WI38 (cell line): ENCODE results near the gene XXYLT1.

Experiments used
- H3K4me3 ChIP-seq: 2 replicates; pipeline ENCODE4 v1.5.1; 2011; ENCODE audit warnings: low read depth, mild to moderate bottlenecking, control low read depth, low read length
- TF ChIP-seq, protein P1 (sequence below): IDR thresholded peaks from 2 replicates; pipeline ENCODE4 v1.5.1; 2012; ENCODE audit warnings: low read depth, mild to moderate bottlenecking, control low read depth, low read length

XXYLT1 gene

DNA sequence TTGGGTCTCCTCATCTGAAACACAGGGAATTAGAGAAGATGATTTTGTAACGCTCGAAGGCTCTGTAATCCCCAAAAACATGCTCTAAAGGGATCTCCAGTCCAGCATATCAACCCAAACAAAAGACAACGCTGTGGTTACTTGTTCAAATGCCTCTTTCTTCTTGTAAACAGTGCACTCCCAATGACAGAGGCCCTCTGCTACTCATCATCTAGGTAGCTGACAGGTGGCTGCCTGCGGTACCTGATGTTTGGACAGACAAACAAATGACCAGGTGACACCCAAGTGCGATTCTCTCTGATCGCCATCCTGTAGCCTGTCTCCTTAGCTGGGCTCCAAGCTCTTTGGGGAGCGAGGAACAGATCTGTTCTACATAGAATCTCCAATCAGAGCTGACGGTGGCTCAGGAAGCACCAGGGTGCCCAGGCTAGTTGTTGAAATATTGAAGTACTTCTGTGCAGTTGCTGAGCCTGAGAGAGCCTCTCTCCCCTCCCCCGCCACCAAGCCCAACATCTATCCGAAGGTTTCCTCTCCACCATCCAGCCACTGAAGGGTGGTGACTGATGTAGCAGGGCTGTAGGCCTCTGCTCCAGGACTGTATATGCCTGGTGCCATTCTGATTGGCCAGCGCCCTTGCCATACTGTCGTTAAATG lies 238.7 kb downstream of the XXYLT1 start:
- TF ChIP-seq, protein P1, sequence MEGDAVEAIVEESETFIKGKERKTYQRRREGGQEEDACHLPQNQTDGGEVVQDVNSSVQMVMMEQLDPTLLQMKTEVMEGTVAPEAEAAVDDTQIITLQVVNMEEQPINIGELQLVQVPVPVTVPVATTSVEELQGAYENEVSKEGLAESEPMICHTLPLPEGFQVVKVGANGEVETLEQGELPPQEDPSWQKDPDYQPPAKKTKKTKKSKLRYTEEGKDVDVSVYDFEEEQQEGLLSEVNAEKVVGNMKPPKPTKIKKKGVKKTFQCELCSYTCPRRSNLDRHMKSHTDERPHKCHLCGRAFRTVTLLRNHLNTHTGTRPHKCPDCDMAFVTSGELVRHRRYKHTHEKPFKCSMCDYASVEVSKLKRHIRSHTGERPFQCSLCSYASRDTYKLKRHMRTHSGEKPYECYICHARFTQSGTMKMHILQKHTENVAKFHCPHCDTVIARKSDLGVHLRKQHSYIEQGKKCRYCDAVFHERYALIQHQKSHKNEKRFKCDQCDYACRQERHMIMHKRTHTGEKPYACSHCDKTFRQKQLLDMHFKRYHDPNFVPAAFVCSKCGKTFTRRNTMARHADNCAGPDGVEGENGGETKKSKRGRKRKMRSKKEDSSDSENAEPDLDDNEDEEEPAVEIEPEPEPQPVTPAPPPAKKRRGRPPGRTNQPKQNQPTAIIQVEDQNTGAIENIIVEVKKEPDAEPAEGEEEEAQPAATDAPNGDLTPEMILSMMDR, result no peak
- H3K4me3 ChIP-seq, result no peak overlapping the region

DNA sequence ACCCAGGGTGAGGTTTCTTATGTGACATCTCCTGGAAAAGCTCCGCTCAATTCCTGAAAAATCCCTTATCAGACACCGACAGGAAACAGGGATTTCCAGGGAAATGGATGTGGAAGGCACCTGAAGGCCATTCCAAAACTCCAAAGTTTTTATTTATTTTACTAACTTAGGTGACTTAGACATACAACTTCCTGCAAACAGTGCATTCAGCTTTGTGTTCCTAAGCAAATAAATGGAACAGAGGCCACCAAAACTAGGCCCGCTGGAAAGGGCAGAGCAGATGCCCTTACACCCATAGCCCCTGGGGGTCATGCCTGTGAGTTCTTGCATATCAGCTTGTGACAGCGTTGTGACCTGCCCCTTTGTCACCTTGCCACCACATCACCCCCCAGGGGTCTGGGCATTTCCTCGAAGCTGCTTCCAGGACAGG lies 239.4 kb downstream of the XXYLT1 start:
- H3K4me3 ChIP-seq, result no peak overlapping the region
- TF ChIP-seq, protein P1, result no peak

DNA sequence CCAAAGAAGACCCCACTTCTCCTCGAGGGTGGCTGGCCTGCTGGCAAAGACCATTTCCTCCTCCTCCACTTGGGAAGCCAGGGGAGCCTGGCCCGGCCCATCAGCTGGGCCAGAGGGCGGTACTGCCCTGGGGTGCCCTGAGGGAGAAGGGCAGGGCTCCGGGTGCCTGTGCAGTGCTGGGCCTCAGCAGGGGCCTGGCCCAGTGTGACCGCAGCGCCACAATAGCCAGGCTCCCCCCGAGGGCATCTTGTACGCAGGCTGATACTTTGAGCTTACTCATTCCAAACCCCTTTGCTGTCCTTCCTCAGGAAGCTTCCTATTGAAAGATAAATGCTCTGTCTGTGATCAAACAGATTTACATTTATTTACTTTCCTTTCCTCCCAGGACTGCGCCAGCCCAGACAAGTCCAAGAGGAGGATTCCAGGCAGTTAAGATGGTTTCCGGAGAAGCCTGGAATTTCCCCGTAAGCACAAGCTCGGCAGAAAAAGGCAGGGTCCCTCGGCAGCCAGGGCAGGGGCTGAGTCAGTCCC lies 240.1 kb downstream of the XXYLT1 start:
- TF ChIP-seq, protein P1, result no peak
- no peak overlapping the region for H3K4me3 ChIP-seq

DNA sequence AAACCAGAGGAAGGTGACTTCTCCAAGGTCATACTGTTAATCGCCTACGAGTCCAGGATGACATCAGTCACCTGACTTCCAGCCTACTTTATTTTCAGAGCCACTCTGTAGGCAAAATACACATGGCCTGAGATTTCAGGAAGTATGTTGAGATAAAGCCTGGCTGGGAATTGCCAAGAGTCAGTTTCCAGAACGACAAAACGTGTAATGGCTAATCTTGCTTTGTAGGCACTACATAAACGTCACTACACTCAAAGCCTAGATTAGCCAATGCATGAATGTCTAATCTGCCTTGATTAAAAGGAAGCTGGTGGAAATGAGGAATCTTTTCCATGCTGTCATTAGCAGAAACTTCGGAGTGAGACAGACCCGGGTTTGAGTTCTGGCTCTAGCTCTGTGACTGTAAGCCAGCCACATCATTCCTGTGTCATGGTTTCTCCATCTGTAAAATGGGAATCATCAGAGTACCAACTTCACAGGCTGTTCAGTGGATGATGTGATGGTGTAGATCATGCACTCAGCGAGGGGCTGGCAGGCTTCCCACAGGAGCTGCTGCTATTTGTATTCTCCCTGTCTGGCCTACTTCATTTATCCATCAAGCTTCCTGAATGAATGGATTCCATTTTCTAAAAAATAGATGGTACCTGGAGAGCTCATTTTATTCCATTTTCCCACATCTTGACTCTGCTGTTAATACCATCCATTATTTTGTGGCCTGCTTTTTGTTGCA lies 241.9 kb downstream of the XXYLT1 start:
- TF ChIP-seq, protein P1, result no peak
- H3K4me3 ChIP-seq, result no peak overlapping the region

DNA sequence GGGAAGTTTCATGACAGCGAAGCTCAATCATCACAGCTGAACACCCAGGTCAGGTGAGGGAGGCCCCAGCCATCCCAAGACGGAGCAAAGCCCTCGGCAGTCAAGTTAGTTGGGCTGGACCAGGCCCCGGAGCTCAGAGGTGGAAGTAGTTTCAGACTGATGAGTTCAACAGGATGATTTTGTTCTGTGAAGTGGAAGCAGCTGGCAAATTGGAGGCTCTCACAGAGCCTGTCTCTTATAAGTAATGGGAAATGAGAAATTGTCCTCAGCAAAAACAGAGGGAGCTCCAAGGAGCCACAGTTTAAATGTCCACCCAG lies 245.1 kb downstream of the XXYLT1 start:
- TF ChIP-seq, protein P1, result no peak
- no peak overlapping the region for H3K4me3 ChIP-seq

DNA sequence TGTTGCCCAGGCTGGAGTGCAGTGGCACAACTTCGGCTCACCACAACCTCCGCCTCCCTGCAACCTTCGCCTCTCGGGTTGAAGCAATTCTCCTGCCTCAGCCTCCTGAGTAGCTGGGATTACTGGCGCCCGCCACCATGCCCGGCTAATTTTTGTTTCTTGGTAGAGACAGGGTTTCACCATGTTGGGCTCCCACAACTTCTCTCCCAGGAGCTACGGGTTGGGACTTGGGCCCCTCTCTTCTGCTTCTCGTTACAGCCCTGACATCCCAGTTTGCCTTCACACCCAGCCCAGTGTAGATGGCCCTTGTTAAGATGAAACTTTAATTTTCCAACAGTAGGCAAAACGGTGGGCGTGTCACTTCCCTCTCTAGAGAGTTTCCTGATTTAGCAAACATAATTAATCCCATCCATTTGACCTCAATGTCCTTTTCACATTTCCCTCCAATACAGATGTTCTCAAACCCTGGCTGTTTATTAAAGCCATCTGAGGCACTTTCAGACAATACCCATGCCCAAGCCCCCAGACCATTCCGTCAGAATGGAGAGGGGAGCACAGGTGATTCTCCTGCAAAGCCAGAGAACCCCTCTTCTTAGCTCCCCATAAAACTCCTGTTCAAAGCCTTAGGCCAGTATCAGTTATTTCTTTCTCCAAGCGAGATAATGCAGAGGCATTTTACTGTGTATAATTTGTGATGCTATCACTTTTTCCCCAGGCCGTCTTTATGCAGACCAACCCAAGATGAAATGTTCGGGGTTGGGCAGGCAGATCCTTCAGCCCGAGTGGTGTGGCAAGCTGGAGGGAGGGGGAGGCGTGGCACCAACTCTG lies 245.7 kb downstream of the XXYLT1 start:
- TF ChIP-seq, protein P1, result no peak
- H3K4me3 ChIP-seq, result no peak overlapping the region
